Muscle layer of colon (tissue), 2 donors: ENCODE measurements around the gene CIAO3.

Experiments
- H3K27ac ChIP-seq: one replicate; pipeline ENCODE4 v1.7.0; 2013; ENCODE audit warnings: low read depth, mild to moderate bottlenecking, low read length, moderate library complexity
- H3K27me3 ChIP-seq, 2 donors: one replicate each; pipeline ENCODE4 v1.7.0; 2013; ENCODE audit warnings: low read length in 2 of 2, mild to moderate bottlenecking in 2 of 2; ENCODE audit not compliant: insufficient read depth in 2 of 2, control insufficient read depth in 1 of 2
- H3K36me3 ChIP-seq: one replicate; pipeline ENCODE4 v1.7.0; 2013; ENCODE audit warnings: mild to moderate bottlenecking, low read length; ENCODE audit not compliant: insufficient read depth
- H3K4me1 ChIP-seq: one replicate; pipeline ENCODE4 v1.7.0; 2013; ENCODE audit warnings: mild to moderate bottlenecking, low read length; ENCODE audit not compliant: insufficient read depth
- H3K4me3 ChIP-seq, 2 donors: one replicate each; pipeline ENCODE4 v1.7.0; 2013; ENCODE audit warnings: low read length in 2 of 2, low read depth in 1 of 2, mild to moderate bottlenecking in 1 of 2, moderate library complexity in 1 of 2
- H3K9ac ChIP-seq: one replicate; pipeline ENCODE4 v1.7.0; 2013; ENCODE audit warnings: low read length
- H3K9me3 ChIP-seq: one replicate; pipeline ENCODE4 v1.7.0; 2013; ENCODE audit warnings: mild to moderate bottlenecking, low read length
- donor health status: abdominal sarcoma.
- donor health status: Adenocarcinoma of cecum.

Gene CIAO3

DNA sequence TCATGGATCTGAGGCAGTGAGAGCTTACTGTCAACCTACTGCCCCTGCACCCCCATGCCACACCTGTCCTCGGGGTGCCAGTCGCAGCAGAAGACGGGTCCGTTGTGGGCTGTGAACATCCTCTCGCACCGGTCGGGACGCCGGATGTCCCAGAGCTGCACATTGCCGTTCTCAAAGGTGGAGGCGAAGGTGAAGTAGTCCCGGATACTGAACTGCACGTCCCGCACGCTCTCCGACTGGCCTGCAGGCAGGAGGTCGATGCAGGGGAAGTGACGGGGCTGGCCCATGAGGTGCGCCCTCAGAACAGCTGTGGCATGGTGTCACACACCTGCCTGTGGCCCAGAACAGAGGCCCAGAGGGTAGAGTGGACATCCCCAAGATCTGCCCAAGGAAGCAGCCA lies 53.3 kb downstream of the CIAO3 start:
- Histone ChIP-seq H3K9ac (no peak overlapping the region), H3K27me3 (peaks cover 0 to under 1% of the 10 kb centered on the region in 2 donors), H3K36me3 (peaks cover 8% of the 10 kb centered on the region), H3K4me1 (peaks cover 23% of the 10 kb centered on the region), H3K27ac (no peak overlapping the region), H3K4me3 (no peak overlapping the region), H3K9me3 (no peaks in the 10 kb centered on the region)

DNA sequence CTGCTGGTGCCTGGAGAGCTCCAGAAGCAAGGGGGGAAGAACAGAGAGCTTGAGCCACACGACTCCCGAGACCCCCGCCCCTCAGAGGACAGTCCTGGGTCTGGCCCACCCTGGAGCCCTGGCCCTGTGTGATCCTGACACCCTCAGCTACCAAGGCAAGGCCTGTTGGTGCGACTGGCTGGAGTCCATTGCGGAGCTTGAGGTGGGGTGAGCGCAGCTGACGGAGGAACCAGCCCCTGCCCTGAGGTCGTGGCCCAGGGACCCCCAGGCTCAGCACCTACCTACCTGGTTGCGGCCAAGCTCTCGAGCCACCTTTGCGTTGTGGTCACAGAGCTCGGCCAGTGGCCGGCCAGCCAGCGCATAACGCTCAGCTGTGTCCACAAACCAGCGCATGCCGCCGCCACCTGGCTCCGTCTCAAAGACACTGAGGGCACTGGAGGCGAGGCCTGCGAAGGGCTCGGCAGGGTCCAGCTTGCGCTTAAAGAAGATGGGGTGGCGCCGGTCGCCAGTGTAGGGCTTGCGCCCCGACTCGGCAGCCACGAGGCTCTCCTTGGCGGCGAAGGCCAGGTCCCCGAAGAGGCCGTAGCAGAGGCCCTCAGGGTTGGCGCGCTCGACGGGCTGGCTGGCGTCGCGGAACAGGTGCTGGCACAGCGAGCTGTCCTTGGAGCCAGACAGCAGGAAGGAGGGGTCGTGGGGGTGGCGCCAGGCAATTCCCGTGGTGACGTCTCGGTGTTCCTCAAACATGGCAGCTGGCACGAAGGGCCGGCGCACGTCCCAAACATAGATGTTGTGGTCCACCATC lies 54.1 kb downstream of the CIAO3 start:
- peaks cover 16% of the 10 kb centered on the region for H3K36me3 ChIP-seq
- H3K9me3 ChIP-seq, result no peaks in the 10 kb centered on the region
- H3K4me1 ChIP-seq, result peaks cover 31% of the 10 kb centered on the region
- H3K9ac ChIP-seq, result no peak overlapping the region
- H3K4me3 ChIP-seq, result no peak overlapping the region
- H3K27me3 ChIP-seq, result no peaks in the 10 kb centered on the region
- H3K27ac ChIP-seq, result no peak overlapping the region

DNA sequence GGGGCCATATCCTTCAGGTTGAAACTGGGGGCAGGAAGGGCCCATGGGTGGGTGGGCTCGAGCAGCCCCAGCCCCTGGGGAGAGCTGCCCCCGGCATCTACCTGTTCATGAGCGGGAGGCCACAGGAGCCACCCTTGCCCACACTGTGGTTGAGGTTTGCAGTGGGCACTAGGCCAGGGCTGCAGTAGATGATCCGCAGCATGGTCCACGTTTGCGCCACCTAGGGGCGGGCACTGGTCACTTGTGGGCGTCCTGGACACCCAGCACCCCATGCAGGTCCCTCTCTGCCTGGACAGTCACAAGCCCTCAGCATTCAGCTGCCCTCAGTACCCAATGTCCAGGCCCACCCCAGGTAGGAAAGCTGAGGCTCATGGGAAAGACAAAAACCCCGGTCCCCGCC lies 54.8 kb downstream of the CIAO3 start:
- Histone ChIP-seq H3K27ac (no peak overlapping the region), H3K9me3 (no peaks in the 10 kb centered on the region), H3K9ac (no peak overlapping the region), H3K36me3 (peaks cover 20% of the 10 kb centered on the region), H3K4me1 (peaks cover 38% of the 10 kb centered on the region), H3K4me3 (no peak overlapping the region), H3K27me3 (no peaks in the 10 kb centered on the region)

DNA sequence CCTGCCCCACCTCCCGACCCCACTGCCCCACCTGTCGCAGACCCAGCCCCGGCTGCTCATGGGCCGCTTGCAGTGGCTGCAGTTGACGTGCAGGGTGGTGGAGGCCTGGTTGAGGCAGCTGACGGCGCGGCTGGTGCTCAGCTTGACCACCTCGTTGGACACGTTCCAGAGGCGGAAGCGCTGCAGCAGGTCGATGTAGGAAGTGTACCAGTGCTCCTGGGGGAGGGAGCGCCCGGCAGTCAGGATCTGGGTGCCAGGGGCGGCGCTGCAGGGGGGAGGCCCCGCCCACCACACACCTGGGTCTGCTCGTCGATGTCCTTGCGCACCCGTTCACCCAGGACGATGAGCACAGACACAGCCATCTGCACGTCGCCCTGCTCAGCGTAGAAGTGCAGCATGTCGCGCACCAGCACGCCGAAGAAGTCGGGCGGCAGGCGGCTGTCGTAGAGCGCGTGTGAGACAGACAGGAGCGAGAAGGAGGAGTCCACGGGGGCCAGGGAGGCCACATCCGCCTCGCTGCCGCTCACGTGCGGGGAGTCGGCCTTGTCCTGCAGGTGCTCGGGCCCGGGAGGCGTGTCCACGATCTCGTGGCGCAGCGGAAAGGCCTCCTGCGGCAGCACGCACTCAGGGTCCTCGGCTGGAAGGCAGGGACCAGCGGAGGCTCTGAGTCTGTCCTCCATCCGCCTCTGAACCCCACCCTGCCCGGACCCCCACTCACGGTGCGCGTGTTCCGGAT lies 55.7 kb downstream of the CIAO3 start:
- H3K9ac ChIP-seq, result no peak overlapping the region
- no peak overlapping the region for H3K4me3 ChIP-seq
- H3K4me1 ChIP-seq, result peaks cover 40% of the 10 kb centered on the region
- no peak overlapping the region for H3K27ac ChIP-seq
- H3K36me3 ChIP-seq, result peaks cover 20% of the 10 kb centered on the region
- no peaks in the 10 kb centered on the region for H3K9me3 ChIP-seq
- no peaks in the 10 kb centered on the region for H3K27me3 ChIP-seq

DNA sequence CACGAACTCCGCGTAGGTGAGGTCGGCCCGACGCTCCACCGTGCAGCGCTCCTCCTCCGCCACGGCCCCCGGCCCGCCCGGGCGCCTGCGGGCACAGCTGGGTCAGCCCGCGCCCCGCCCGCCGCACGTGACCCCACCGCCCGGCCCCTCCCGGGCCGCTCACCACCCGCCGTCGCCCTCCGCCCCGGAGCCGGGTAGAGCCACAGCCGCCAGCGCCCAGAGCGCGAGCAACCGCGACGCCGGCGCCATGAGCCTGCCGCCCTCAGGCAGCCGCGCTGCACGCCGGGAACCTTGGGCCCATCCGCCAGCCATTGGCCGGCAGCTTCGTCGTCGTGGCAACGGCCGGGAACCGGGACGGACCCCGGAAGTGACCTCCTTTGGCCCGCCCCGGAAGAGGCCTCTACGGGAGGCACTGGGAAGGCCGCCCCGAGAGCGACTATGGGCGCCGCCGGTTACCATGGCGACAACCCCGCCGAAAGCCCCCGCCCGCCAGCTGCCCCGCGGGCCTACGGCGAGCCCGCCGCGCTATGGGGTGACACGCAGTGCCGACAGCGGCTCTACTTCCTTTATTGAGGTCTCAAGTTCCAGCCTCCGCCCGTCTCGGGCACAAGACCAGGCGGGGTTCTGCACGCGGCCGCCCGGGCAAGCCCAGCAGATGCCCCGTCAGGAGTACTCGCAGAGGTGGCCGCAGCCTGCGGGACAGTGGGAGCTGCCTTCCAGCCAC lies 56.6 kb downstream of the CIAO3 start, which contains the start of gene JMJD8:
TSS of gene JMJD8 (minus strand) at position 264 of the 724 bp plus-strand sequence. CDS start at position 249, 15 bp downstream.
- H3K9ac ChIP-seq, result no peak within 1 kb of the TSS
- H3K27me3 ChIP-seq, result no peaks in the 10 kb centered on the region
- H3K36me3 ChIP-seq, result peaks cover 20% of the 10 kb centered on the region
- no peaks in the 10 kb centered on the region for H3K9me3 ChIP-seq
- H3K4me3 ChIP-seq, result peak within 1 kb of the TSS; percentile 56 to 83
- peak within 1 kb of the TSS; percentile 82 for H3K27ac ChIP-seq
- peaks cover 34% of the 10 kb centered on the region for H3K4me1 ChIP-seq

DNA sequence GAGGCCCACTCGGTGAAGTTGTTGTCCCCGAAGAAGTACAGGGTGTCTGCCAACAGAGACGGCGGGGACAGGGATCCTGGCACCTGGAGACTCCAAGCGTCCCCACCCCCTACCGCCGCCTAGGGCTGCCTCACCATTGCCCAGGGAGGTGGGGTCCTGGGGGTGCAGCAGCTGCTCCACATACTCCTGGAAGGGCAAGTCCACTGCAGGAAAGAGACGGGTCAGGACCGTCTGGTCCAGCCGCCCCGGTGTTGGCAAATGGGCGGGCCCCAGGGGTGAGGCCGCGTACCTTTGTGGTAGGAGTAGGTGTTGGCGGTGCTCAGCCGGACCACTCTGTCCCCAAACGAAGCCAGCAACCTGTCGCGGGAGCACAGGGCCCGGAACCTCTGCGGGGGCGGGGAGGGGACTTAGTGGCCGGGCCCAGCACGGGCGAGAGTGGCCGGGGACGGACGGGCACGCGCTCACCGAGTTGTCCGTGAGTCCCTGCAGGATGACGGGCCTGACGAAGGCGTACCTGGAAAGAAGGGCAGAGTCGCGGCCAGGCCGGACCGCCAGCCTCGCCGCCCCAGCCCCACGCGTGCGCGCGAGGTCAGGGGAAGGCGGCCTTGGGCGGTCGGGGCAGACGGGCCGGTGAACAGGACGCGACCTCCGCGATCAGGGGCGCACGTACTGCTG lies 57.3 kb downstream of the CIAO3 start:
- peak overlapping the region; percentile 82 for H3K27ac ChIP-seq
- H3K9ac ChIP-seq, result no peak overlapping the region
- H3K4me1 ChIP-seq, result peaks cover 30% of the 10 kb centered on the region
- H3K4me3 ChIP-seq, result peak overlapping the region; percentile 56 to 83
- no peaks in the 10 kb centered on the region for H3K27me3 ChIP-seq
- H3K9me3 ChIP-seq, result no peaks in the 10 kb centered on the region
- H3K36me3 ChIP-seq, result peaks cover 20% of the 10 kb centered on the region

DNA sequence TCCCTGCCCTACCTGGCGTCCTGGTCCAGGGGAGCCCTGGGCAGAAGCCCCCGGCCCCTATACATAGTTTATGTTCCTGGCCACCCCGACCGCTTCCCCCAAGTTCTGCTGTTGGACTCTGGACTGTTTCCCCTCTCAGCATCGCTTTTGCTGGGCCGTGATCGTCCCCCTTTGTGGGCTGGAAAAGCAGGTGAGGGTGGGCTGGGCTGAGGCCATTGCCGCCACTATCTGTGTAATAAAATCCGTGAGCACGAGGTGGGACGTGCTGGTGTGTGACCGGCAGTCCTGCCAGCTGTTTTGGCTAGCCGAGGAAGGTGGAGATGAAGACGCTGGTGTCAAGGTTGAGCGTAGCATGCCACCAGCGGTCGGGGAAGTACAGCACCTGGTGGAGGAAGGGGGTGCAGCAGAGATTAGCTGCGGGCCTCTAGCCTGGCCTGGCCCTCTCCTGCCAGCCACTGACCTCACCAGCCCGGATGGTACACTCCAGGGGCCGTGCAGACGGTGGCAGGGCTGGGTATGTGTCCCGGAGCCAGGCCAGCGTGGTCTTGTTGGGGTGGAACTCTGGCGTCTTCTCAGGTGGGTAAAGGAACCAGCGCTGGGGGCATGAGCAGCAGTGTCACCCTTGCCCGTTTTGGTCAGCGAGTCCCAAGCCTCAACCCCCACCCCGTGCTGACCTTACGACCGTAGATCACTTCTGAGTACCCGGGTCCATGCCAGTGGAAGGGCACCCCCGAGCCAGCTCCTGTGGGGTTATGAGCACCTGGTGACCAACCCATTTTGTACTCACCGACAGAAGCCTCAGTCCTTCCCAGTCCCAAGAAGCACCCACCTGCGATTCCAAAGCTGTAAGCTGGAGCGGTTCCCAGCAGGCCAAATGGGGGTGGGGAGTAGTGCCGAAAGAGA lies 58.1 kb downstream of the CIAO3 start:
- no peak overlapping the region for H3K27ac ChIP-seq
- H3K27me3 ChIP-seq, result no peaks in the 10 kb centered on the region
- peaks cover 20% of the 10 kb centered on the region for H3K36me3 ChIP-seq
- no peak overlapping the region for H3K9ac ChIP-seq
- H3K4me1 ChIP-seq, result peaks cover 30% of the 10 kb centered on the region
- H3K4me3 ChIP-seq, result peak overlapping the region in 1 of 2 donors; percentile 56
- no peaks in the 10 kb centered on the region for H3K9me3 ChIP-seq

DNA sequence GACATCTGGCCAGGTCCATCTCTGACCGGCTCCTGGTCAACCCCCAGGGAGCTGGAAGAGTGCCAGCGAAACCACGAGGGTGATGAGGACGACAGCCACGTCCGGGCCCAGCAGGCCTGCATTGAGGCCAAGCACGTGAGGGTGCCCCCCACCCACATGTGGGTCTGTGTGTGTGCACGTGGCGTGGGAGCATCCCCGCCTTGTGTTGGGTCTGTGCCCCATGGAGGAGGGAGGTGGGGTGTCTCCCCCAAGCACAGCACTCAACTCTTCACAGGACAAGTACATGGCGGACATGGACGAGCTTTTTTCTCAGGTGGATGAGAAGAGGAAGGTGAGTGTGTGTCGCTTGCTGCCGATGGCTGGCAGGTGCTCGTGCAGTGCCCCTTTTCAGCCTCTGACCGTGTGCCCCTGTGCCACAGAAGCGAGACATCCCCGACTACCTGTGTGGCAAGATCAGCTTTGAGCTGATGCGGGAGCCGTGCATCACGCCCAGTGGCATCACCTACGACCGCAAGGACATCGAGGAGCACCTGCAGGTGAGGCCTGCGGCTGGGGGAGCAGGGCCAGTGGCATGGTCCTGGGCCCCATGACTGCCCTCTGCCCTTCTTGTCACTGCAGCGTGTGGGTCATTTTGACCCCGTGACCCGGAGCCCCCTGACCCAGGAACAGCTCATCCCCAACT lies 58.9 kb downstream of the CIAO3 start:
- H3K9ac ChIP-seq, result no peak overlapping the region

DNA sequence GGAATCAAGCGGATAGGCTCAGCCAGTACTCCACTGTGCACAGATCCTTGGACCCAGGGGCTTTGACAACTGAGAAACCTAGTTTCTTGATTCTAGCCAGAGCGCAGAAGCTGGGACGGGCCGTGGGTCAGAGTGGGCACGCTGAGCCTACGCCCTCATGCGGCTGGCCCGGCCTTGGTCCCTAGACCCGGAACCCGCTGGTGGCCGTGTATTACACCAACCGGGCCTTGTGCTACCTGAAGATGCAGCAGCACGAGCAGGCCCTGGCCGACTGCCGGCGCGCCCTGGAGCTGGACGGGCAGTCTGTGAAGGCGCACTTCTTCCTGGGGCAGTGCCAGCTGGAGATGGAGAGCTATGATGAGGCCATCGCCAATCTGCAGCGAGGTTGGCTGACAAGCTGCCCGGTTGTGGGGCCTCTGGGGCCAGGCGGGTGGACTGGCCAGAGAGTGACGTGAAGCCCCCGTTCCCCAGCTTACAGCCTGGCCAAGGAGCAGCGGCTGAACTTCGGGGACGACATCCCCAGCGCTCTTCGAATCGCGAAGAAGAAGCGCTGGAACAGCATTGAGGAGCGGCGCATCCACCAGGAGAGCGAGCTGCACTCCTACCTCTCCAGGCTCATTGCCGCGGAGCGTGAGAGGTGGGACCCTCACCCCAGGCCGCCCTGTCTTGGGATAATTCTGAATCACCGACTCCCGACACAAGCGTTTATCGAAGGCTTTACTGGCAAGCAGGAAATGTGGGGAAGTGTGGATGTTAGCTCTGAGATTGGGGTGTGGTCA lies 59.6 kb downstream of the CIAO3 start:
- peaks cover 30% of the 10 kb centered on the region for H3K4me1 ChIP-seq
- peak overlapping the region; percentile 65 to 68 for H3K4me3 ChIP-seq
- peak overlapping the region; percentile 91 for H3K27ac ChIP-seq
- H3K9ac ChIP-seq, result peak overlapping the region; percentile 58
- peaks cover 20% of the 10 kb centered on the region for H3K36me3 ChIP-seq
- no peaks in the 10 kb centered on the region for H3K9me3 ChIP-seq
- peaks cover 0 to 4% of the 10 kb centered on the region in 2 donors for H3K27me3 ChIP-seq

More for the DNA sequence above, 58.9 kb downstream of the CIAO3 start:
- Histone ChIP-seq H3K36me3 (peaks cover 20% of the 10 kb centered on the region), H3K4me3 (peak overlapping the region in 1 of 2 donors; percentile 68), H3K4me1 (peaks cover 30% of the 10 kb centered on the region), H3K27me3 (peaks cover 0 to 4% of the 10 kb centered on the region in 2 donors), H3K27ac (no peak overlapping the region), H3K9me3 (no peaks in the 10 kb centered on the region)
